Type B pancreatic cell (in vitro differentiated cells): Measurements from ENCODE around the gene LAMC3. TPM values are rescaled to one million over a fixed set of nuclear protein-coding genes. Genes with fewer than 3 reads are reported as not detected.

Experiments used
- DNase-seq: peaks from one replicate; pipeline ENCODE4 v3.0.0; 2021; ENCODE audit warnings: mixed read lengths; ENCODE audit not compliant: unreplicated experiment; ENCODE audit errors: extremely low spot score
- H3K27ac Mint-ChIP-seq: 2 replicates; pipeline ENCODE4 v1.8.0; 2021; ENCODE audit warnings: mild to moderate bottlenecking, mixed read lengths
- H3K27me3 Mint-ChIP-seq: 2 replicates; pipeline ENCODE4 v1.8.0; 2021; ENCODE audit warnings: mixed read lengths
- H3K36me3 Mint-ChIP-seq: 2 replicates; pipeline ENCODE4 v1.8.0; 2021; ENCODE audit warnings: mixed read lengths
- H3K4me1 Mint-ChIP-seq: one replicate; pipeline ENCODE4 v1.8.0; 2021; ENCODE audit warnings: mixed read lengths; ENCODE audit not compliant: unreplicated experiment
- H3K4me3 Mint-ChIP-seq: 2 replicates; pipeline ENCODE4 v1.8.0; 2021; ENCODE audit warnings: mild to moderate bottlenecking, mixed read lengths
- H3K9me3 Mint-ChIP-seq: 2 replicates; pipeline ENCODE4 v1.8.0; 2021; ENCODE audit warnings: mixed read lengths
- total RNA-seq: library from RNA; stranded (reverse); gene quantifications from 2 replicates; pipeline ENCODE4 v1.2.1, GENCODE V29; 2021; ENCODE audit warnings: low replicate concordance
- TF ChIP-seq, protein P1 (sequence below): fragments of 200-600 bp; sonication (generic); conservative IDR thresholded peaks from 2 replicates; pipeline ENCODE4 v1.5.0; 2021; ENCODE audit warnings: antibody characterized with exemption, mild to moderate bottlenecking

The LAMC3 gene
- total RNA-seq, 1 donor from 2014 or later: 7.2 TPM

DNA sequence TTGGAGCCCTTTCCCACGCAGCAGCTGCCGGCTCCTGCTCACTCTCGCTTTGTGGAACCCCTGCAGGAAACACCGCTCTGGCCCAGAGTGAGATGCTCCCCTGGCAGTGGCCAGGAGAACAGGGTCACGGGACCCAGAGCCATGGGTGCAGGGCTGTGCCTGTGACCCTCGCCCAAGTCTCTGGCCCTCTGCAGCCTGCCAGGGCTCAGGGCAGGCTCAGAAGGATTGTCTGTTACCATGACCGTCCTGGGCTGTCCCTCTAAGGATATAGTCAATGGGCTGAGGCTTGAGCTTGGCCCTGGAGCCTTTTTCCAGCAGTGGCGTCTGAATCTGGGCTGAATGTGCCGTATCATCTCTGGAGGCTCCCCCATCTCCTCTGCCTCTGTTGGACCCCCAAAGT lies 58.7 kb downstream of the LAMC3 start:
- Mint-ChIP-seq H3K4me1 (no peaks in the 10 kb centered on the region), H3K36me3 (no peaks in the 10 kb centered on the region), H3K4me3 (no peak overlapping the region), H3K27me3 (peaks cover 7% of the 10 kb centered on the region), H3K9me3 (no peaks in the 10 kb centered on the region), H3K27ac (no peak overlapping the region)
- TF ChIP-seq, protein P1, sequence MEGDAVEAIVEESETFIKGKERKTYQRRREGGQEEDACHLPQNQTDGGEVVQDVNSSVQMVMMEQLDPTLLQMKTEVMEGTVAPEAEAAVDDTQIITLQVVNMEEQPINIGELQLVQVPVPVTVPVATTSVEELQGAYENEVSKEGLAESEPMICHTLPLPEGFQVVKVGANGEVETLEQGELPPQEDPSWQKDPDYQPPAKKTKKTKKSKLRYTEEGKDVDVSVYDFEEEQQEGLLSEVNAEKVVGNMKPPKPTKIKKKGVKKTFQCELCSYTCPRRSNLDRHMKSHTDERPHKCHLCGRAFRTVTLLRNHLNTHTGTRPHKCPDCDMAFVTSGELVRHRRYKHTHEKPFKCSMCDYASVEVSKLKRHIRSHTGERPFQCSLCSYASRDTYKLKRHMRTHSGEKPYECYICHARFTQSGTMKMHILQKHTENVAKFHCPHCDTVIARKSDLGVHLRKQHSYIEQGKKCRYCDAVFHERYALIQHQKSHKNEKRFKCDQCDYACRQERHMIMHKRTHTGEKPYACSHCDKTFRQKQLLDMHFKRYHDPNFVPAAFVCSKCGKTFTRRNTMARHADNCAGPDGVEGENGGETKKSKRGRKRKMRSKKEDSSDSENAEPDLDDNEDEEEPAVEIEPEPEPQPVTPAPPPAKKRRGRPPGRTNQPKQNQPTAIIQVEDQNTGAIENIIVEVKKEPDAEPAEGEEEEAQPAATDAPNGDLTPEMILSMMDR: no peak
- no peak for DNase-seq

DNA sequence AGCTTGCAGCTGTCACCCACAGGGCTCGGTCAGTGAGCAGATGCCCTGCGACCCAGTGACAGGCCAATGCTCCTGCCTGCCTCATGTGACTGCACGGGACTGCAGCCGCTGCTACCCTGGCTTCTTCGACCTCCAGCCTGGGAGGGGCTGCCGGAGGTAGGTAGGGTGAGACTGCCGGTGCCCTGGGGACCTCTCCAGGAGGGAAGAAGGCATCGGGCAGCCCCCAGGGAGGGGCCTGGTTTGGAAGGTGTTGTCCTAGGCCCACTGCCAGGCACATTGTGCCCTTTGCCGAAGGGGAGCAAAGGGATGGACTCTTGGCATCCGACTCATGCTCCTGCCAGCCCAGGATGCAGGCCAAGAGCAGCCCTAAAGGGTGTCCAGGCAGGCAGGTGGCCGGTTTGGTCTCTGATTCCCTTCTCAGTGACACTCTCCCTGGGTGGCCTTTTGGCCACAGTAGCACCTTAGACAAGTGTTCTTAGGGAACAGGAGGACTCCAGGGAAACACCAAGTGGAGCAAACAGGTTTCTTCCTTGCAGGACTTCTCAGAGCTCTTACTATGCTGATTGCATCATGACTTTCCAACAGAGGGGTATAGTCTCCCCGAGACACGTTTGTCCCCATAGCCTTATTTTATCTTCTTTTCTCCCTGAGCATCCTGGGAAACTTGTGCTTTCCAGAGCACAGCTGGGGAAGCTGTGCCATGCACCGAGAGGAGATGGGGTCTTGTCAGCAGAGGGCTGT lies 59.3 kb downstream of the LAMC3 start:
- no peak for DNase-seq
- H3K36me3 Mint-ChIP-seq: no peaks in the 10 kb centered on the region
- no peak overlapping the region for H3K4me3 Mint-ChIP-seq
- no peaks in the 10 kb centered on the region for H3K9me3 Mint-ChIP-seq
- no peak overlapping the region for H3K27ac Mint-ChIP-seq
- peaks cover 7% of the 10 kb centered on the region for H3K27me3 Mint-ChIP-seq
- no peaks in the 10 kb centered on the region for H3K4me1 Mint-ChIP-seq
- TF ChIP-seq, protein P1: no peak

DNA sequence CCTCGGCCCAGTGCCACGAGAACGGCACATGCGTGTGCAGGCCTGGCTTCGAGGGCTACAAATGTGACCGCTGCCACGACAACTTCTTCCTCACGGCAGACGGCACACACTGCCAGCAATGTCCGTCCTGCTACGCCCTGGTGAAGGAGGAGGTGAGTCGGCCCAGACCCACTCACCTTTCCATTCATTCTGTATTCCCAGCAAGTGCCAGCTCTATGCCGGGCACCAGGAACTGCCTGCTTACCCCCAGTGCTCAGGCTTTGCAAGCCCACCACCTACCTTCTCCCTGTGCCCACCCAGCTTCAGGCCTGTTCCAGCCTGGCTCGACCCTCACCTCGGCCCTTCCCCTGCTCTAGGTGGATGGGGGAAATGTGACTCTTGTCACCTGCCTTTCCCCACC lies 60.7 kb downstream of the LAMC3 start:
- no peak overlapping the region for H3K4me3 Mint-ChIP-seq
- H3K9me3 Mint-ChIP-seq: no peaks in the 10 kb centered on the region
- no peak for DNase-seq
- H3K36me3 Mint-ChIP-seq: no peaks in the 10 kb centered on the region
- H3K27ac Mint-ChIP-seq: no peak overlapping the region
- peaks cover 4% of the 10 kb centered on the region for H3K27me3 Mint-ChIP-seq
- TF ChIP-seq, protein P1: no peak
- no peaks in the 10 kb centered on the region for H3K4me1 Mint-ChIP-seq

DNA sequence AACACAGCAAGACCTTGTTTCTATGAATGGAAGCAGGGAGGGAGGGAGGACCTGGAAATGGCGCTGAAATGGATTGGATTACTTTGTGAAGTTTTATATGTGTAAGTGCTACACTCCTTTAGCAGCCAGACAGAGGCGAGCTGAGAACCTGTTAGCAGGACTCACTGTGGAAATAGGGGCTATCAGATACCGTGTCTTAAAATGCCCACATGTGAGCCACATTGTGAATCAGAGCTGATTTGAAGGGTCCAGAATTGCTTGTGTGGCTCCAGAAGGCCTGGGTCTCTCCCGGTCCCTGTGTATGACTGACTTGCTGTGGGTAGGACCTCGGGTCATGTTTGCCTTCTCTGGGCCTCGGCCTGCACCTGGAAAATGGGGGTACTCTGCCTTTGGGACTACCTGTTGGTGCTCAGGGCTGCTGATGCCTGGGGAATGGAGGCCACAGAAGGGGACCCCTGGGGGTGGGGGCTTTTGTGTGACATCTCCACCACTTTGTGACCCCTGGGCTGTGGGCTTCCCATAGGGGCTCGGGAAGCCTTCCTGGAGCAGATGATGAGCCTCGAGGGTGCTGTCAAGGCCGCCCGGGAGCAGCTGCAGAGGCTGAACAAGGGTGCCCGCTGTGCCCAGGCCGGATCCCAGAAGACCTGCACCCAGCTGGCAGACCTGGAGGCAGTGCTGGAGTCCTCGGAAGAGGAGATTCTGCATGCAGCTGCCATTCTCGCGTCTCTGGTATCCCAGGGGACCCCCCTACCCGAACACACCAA lies 63.3 kb downstream of the LAMC3 start:
- H3K27ac Mint-ChIP-seq: no peak overlapping the region
- TF ChIP-seq, protein P1: no peak
- no peaks in the 10 kb centered on the region for H3K9me3 Mint-ChIP-seq
- no peak for DNase-seq
- no peaks in the 10 kb centered on the region for H3K4me1 Mint-ChIP-seq
- H3K36me3 Mint-ChIP-seq: no peaks in the 10 kb centered on the region
- no peaks in the 10 kb centered on the region for H3K27me3 Mint-ChIP-seq
- no peak overlapping the region for H3K4me3 Mint-ChIP-seq

DNA sequence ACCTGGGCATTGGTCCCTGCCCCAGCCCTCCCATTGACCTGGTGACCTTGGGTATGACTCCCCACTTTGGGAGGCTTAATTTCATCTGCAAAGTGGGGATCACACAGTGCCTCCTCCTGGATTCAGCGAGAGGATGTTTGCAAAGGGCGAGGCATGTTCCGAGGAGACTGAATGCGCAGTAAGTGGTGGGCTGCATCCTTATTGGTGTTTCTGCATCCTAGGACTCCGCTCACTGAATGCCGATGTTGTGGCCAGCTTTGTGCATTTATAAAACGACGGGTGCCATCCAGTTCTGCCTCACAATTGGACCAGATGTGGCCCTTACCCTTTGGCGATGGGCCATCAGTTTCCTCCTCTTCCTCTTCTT lies 63.9 kb downstream of the LAMC3 start:
- Mint-ChIP-seq H3K4me3 (no peak overlapping the region), H3K27me3 (no peaks in the 10 kb centered on the region), H3K36me3 (no peaks in the 10 kb centered on the region), H3K27ac (no peak overlapping the region), H3K9me3 (no peaks in the 10 kb centered on the region), H3K4me1 (no peaks in the 10 kb centered on the region)
- TF ChIP-seq, protein P1: no peak
- DNase-seq: no peak
